ENCODE data around the gene HIVEP3.

HIVEP3 gene

DNA sequence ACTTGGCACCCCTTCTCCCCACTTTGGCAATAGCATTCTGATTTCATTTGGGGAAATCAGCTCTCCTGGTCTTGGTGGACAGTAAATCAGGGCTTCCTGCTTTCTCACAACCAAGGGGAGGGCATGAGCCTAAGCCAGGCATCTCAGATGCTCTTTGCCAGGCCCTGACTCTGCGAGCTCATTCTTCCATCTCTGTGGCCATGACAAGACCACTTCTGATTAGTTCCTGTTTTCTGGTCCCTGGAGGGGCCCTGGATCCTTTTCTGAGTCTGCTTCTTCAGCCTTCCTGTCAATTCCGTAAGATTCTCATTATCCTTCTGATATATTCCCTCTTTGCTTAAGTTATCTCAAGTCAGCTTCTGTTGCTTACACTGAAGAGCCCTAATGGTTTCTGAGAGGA lies 210.4 kb downstream of the HIVEP3 start:
- ChIA-PET CTCF (interaction anchor here (0.9 to 1.5 kb wide), 5 partner anchors 10 to 104 kb away, joined by 3 to 4 read pairs (median 3); no protein-coding TSS in a partner anchor), POLR2A (interaction anchor here (0.7 kb wide), 1 partner anchor 18 kb away, joined by 3 read pairs; no protein-coding TSS in a partner anchor)

DNA sequence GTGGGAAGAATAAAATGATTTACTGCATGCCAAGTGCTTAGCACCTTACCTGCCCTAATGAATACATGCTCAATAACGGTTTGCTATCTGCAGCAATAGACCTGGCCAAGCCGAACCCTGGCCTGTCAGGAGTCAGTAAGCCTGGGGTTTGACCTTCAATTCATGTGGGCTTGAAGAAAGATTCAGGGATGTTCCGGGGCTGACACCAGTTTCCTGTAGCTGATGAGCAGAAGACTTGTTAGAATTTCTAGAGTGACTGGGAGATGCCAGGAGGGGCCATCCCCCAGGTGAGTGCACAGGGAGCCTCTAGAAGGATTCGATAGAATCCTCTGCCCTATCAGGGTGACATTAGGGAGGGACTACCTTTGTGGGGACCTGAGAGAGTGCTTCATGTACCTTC lies 210.9 kb downstream of the HIVEP3 start:
- TF ChIP-seq, protein P1, sequence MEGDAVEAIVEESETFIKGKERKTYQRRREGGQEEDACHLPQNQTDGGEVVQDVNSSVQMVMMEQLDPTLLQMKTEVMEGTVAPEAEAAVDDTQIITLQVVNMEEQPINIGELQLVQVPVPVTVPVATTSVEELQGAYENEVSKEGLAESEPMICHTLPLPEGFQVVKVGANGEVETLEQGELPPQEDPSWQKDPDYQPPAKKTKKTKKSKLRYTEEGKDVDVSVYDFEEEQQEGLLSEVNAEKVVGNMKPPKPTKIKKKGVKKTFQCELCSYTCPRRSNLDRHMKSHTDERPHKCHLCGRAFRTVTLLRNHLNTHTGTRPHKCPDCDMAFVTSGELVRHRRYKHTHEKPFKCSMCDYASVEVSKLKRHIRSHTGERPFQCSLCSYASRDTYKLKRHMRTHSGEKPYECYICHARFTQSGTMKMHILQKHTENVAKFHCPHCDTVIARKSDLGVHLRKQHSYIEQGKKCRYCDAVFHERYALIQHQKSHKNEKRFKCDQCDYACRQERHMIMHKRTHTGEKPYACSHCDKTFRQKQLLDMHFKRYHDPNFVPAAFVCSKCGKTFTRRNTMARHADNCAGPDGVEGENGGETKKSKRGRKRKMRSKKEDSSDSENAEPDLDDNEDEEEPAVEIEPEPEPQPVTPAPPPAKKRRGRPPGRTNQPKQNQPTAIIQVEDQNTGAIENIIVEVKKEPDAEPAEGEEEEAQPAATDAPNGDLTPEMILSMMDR (IDR thresholded peaks at IDR 0.05; ENCODE audit: control extremely low read depth, extremely low read depth, low read depth, missing control alignments) = no peak
- no peak for DNase-seq (ENCODE audit: extremely low spot score)
- CTCF ChIA-PET = interaction anchor here (0.9 to 1.5 kb wide), 3 partner anchors 11 to 51 kb away, joined by 3 to 4 read pairs (median 3); no protein-coding TSS in a partner anchor
- POLR2A ChIA-PET = no interaction called here

More for the DNA sequence above, 210.4 kb downstream of the HIVEP3 start:
- TF ChIP-seq, protein P1 (IDR thresholded peaks at IDR 0.05; ENCODE audit: control extremely low read depth, extremely low read depth, low read depth, missing control alignments) = no peak
- DNase-seq (ENCODE audit: extremely low spot score) = no peak

DNA sequence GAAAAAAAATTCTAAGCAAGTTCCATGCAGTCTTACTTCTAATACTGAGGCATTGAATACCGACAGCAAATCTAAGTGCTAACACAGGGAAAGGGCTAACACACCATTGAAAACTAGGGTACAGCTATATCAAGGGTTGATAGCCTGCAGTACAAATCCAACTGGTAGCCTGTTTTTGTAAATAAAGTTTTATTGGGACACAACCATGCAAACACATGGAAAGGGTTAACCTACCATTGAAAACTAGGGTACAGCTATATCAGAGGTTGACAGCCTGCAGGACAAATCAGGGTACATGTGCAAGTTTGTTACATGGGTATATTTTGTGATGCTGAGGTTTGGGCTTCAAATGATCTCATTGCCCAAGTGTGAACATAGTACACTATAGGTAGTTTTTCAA lies 212.9 kb downstream of the HIVEP3 start:
- POLR2A ChIA-PET = no interaction called here
- CTCF ChIA-PET = interaction anchor here (1.1 to 1.3 kb wide), 2 partner anchors 9 to 18 kb away, joined by 3 read pairs; no protein-coding TSS in a partner anchor
- no peak for DNase-seq (ENCODE audit: extremely low spot score)
- TF ChIP-seq, protein P1 (IDR thresholded peaks at IDR 0.05; ENCODE audit: control extremely low read depth, extremely low read depth, low read depth, missing control alignments) = no peak

DNA sequence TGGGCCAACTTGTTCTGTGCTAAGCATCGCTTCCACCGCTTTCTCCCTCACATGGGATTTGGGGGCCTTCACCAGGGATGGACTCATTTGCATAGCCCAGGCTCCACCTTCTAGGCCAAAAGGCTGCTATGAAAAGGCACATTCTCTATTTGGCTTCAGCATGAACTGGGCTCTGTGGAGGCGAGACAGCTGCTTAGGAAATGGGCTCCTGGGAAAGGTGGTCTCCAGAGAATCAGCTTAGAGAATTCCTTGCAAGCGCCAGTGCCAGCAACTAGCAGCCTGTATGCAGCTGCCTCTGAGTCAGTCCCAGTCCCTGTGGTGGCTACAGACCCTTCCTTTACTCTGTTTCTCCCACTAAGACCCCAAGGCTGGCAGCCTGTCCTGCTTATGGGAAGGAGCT lies 214.5 kb downstream of the HIVEP3 start:
- TF ChIP-seq, protein P1 (IDR thresholded peaks at IDR 0.05; ENCODE audit: control extremely low read depth, extremely low read depth, low read depth, missing control alignments) = no peak
- DNase-seq (ENCODE audit: extremely low spot score) = no peak
- POLR2A ChIA-PET = no interaction called here
- CTCF ChIA-PET = interaction anchor here (0.7 to 1.6 kb wide), 4 partner anchors 10 to 31 kb away, joined by 3 to 4 read pairs (median 3); no protein-coding TSS in a partner anchor

DNA sequence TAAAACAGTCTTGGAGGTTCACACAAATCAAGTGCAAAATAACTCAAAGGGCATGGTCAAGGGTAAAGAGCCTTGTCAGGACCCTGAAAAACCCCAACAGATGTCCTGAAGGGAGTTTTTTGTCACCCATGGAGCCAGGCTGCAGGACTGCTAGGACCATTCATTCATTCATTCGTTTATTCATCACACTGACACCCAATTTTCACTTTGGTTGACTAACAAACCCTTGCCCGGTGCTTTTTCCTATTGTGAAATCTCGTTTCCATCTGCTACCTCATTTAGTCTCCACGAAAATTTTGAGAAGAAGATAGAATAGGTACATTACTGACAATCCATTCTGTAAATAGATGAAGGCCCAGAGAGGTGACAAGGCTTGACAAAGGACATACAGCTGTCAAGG lies 216.0 kb downstream of the HIVEP3 start:
- DNase-seq (ENCODE audit: extremely low spot score) = no peak
- ChIA-PET POLR2A (no interaction called here), CTCF (interaction anchor here (1.6 kb wide), 1 partner anchor 9 kb away, joined by 3 read pairs; no protein-coding TSS in a partner anchor)
- TF ChIP-seq, protein P1 (IDR thresholded peaks at IDR 0.05; ENCODE audit: control extremely low read depth, extremely low read depth, low read depth, missing control alignments) = no peak

DNA sequence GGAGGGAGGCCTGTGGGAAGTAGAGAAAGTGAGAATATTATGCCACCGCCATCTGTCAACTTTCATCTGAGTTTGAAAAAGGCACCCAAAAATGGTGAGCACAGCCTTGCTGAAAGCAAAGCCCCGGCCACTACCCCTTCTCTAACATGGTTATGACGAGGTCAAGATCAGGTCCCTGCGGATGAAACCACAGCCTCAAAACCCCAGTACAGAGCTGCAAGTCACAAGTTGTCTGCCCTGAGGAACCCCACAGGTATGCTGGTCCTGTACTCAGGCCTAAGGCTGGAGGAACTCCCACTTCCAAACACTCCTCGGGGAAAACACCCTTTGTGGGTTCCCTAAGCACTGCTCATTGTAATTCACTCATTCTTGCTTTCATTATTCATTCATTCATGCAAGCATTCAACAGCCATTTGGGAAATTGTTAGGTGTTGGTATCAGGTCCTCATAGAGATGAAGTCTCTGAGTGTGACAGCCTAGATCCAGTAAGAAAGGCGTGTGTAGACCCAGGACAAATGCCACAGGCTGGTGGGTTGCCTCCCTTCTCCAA lies 217.7 kb downstream of the HIVEP3 start:
- ChIA-PET CTCF (interaction anchor here (1.2 to 1.3 kb wide), 2 partner anchors 8 to 168 kb away, joined by 3 read pairs; no protein-coding TSS in a partner anchor), POLR2A (no interaction called here)
- TF ChIP-seq, protein P1 (IDR thresholded peaks at IDR 0.05; ENCODE audit: control extremely low read depth, extremely low read depth, low read depth, missing control alignments) = no peak
- no peak for DNase-seq (ENCODE audit: extremely low spot score)

Measured in GM10248 (cell line).